Activated CD4-positive, alpha-beta T cell treated with anti-CD3 and anti-CD28 coated beads, Interleukin-2, amount 50 U/mL, for 24 hours (primary cell): ENCODE results near the gene SMIM3.
"Not testable (repeated sequence)": the region's sequence is repeated elsewhere in the genome, so short reads cannot be mapped to it uniquely, and the experiment has no call there.

Experiments used
- DNase-seq, 2 donors: peaks; one replicate each; pipeline ENCODE4 v3.0.0-alpha.2; 2020; ENCODE audit warnings: low read depth in 1 of 2, low spot score in 1 of 2

Gene SMIM3

GRCh38 chr5:150778517-150779396 is at the start of gene SMIM3:
Gene SMIM3, plus strand, starts transcription at chr5:150778757. Its CDS starts 16,684 bp downstream, at chr5:150795441.
- DNase-seq = peak; percentile 43 to 55

- no peak for DNase-seq
These were observed 48.7 kb upstream of the SMIM3 start for GRCh38 chr5:150729859-150730258.

GRCh38 chr5:150731669-150732242 is 46.8 kb upstream of the SMIM3 start:
- no peak for DNase-seq

- DNase-seq = no peak
These were observed 43.8 kb upstream of the SMIM3 start for GRCh38 chr5:150734579-150735384.

GRCh38 chr5:150738862-150739261 is 39.7 kb upstream of the SMIM3 start:
- no peak for DNase-seq

GRCh38 chr5:150740992-150741391 is 37.6 kb upstream of the SMIM3 start:
- DNase-seq = no peak

- not testable (repeated sequence) for DNase-seq
These were observed 36.0 kb upstream of the SMIM3 start for GRCh38 chr5:150742455-150743141.

GRCh38 chr5:150743142-150743488 is 35.4 kb upstream of the SMIM3 start:
- not testable (repeated sequence) for DNase-seq

- no peak for DNase-seq
These were observed 28.1 kb upstream of the SMIM3 start for GRCh38 chr5:150750469-150750868.

GRCh38 chr5:150751096-150751891 is 27.3 kb upstream of the SMIM3 start:
- no peak for DNase-seq

GRCh38 chr5:150753463-150753862 is 25.1 kb upstream of the SMIM3 start:
- no peak for DNase-seq

- no peak for DNase-seq
These were observed 24.7 kb upstream of the SMIM3 start for GRCh38 chr5:150753863-150754262.

- no peak for DNase-seq
These were observed 21.4 kb upstream of the SMIM3 start for GRCh38 chr5:150757087-150757649.

- peak in 1 of 2 donors; percentile 23 for DNase-seq
These were observed 20.4 kb upstream of the SMIM3 start for GRCh38 chr5:150758203-150758530.

GRCh38 chr5:150758531-150759333 is 19.8 kb upstream of the SMIM3 start, which contains the start of gene DCTN4:
Gene DCTN4, minus strand, starts transcription at chr5:150759017. Its CDS starts 24 bp downstream, at chr5:150758993.
- DNase-seq = peak; percentile 87 to 92

GRCh38 chr5:150759334-150759583 is 19.3 kb upstream of the SMIM3 start:
- DNase-seq = no peak

GRCh38 chr5:150762211-150762610 is 16.3 kb upstream of the SMIM3 start:
- DNase-seq = no peak

GRCh38 chr5:150763023-150763769 is 15.4 kb upstream of the SMIM3 start:
- DNase-seq = no peak

- DNase-seq = no peak
These were observed 14.0 kb upstream of the SMIM3 start for GRCh38 chr5:150764530-150764929.
